Right lobe of liver (tissue), 6 donors: ENCODE results near the gene TMEM147. TPM values are rescaled to one million over a fixed set of nuclear protein-coding genes. Genes with fewer than 3 reads are reported as not detected.

Source experiments
- ATAC-seq, 4 donors: fragments of 200-7000 bp; cut with Tn5 transposase; one replicate each; pipeline ENCODE4 v1.9.1; 2020; ENCODE audit warnings: mild to moderate bottlenecking in 4 of 4, moderate library complexity in 4 of 4
- DNase-seq, 3 donors: peaks; one replicate each; pipeline ENCODE4 v3.0.0-alpha.2; 2020
- H3K27ac ChIP-seq, 3 donors: fragments of 200-600 bp; one replicate each; pipeline ENCODE4 v1.8.0; 2022
- H3K27me3 ChIP-seq, 2 donors: fragments of 200-600 bp; one replicate each; pipeline ENCODE4 v1.8.0; 2022
- H3K36me3 ChIP-seq, 4 donors: fragments of 200-600 bp; sonication (generic) in 1 of 4; one replicate each; pipeline versions ENCODE4 v1.5.1 to v1.8.0; 2017 to 2022; ENCODE audit warnings: control low read depth in 1 of 4
- H3K4me1 ChIP-seq, 4 donors: fragments of 200-600 bp; sonication (generic) in 1 of 4; one replicate each; pipeline versions ENCODE4 v1.5.1 to v1.8.0; 2017 to 2022; ENCODE audit warnings: control low read depth in 1 of 4
- H3K4me3 ChIP-seq, 3 donors: fragments of 200-600 bp; one replicate each; pipeline ENCODE4 v1.8.0; 2022
- H3K9me3 ChIP-seq, 4 donors: fragments of 200-600 bp; sonication (generic) in 1 of 4; one replicate each; pipeline versions ENCODE4 v1.5.1 to v1.8.0; 2017 to 2022; ENCODE audit warnings: control low read depth in 1 of 4
- CTCF ChIP-seq, 4 donors: fragments of 200-600 bp in 3 of 4; fragments of 450-650 bp in 1 of 4; IDR thresholded peaks; one replicate each; pipeline versions ENCODE4 v1.5.1 to v1.8.0; 2016 to 2022; ENCODE audit warnings: antibody characterized with exemption in 4 of 4, mild to moderate bottlenecking in 2 of 4
- POLR2A ChIP-seq: fragments of 450-650 bp; IDR thresholded peaks from one replicate; pipeline ENCODE4 v1.6.1; 2017; ENCODE audit warnings: antibody characterized with exemption, mild to moderate bottlenecking
- WGBS: methylation state at CpG from one replicate; pipeline ENCODE4 v1.1.6; 2018; ENCODE audit warnings: low coverage, low lambda C conversion rate; ENCODE audit not compliant: insufficient coverage; ENCODE audit errors: missing lambda C conversion rate; 5-methylcytosine and 5-hydroxymethylcytosine counted together
- intact Hi-C, 2 donors: fragments of 100-400 bp; cut with DNase I; formaldehyde crosslinking; loops; one replicate each; pipeline versions ENCODE4 v1.11.2 to v1.14.1; 2022
- total RNA-seq, 6 experiments: library from RNA; depleted of rRNA in 2 of 6; stranded (reverse); fragments of >200 nt in 2 of 6; fragmentation: NEBNext Ultra II Directional in 3 of 6; extraction: Animal tissue kit (Norgen Biotek cat#: 25700) in 3 of 6; gene quantifications; one replicate each; pipeline versions ENCODE4 v1.1.0 to v1.2.4, GENCODE V29; 2016 to 2023
- donor health status: DM: no; HTN: yes; CAD: no.
- donor health status: DM: no; HTN: no; CAD: no.
- donor health status: DM: no; HTN: no; CAD: no.
- donor health status: DM: no; HTN: yes; CAD: no.
- donor health status: DM: no; HTN: yes; CAD: no.

TMEM147 gene
- total RNA-seq, 6 experiments from 2014 or later, result 29.4 to 65.7 (median 36.2) TPM

- WGBS, result 46% methylated on average over 3 of the region's 17 CpGs
- intact Hi-C loops, result no loop called here
- H3K4me3 ChIP-seq, result no peak overlapping the region
- no peaks in the 10 kb centered on the region for H3K36me3 ChIP-seq
- no peak for DNase-seq
- TF ChIP-seq CTCF (IDR thresholded peaks at IDR 0.05) (no peak), POLR2A (no peak)
- no peaks in the 10 kb centered on the region for H3K9me3 ChIP-seq
- no peak for ATAC-seq
- no peaks in the 10 kb centered on the region for H3K27me3 ChIP-seq
- no peak overlapping the region for H3K27ac ChIP-seq
- no peaks in the 10 kb centered on the region for H3K4me1 ChIP-seq
Measured at GRCh38 chr19:35562336-35562735, 16.9 kb downstream of the TMEM147 start.

- ATAC-seq (no peak), DNase-seq (no peak)
- Histone ChIP-seq H3K27ac (no peak overlapping the region), H3K4me3 (no peak overlapping the region), H3K36me3 (no peaks in the 10 kb centered on the region), H3K4me1 (no peaks in the 10 kb centered on the region), H3K27me3 (no peaks in the 10 kb centered on the region), H3K9me3 (no peaks in the 10 kb centered on the region)
- intact Hi-C loops, result no loop called here
- 80% methylated on average over 2 of the region's 2 CpGs for WGBS
- TF ChIP-seq CTCF (IDR thresholded peaks at IDR 0.05) (no peak), POLR2A (no peak)
Measured at GRCh38 chr19:35562776-35563175, 17.4 kb downstream of the TMEM147 start.

- ATAC-seq, result peak in 1 of 4 donors; percentile 9
- H3K9me3 ChIP-seq, result no peaks in the 10 kb centered on the region
- TF ChIP-seq CTCF (IDR thresholded peaks at IDR 0.05), result no peak
- TF ChIP-seq POLR2A, result no peak
- DNase-seq, result no peak
- H3K27ac ChIP-seq, result no peak within 1 kb of the TSS
- WGBS, result 56% methylated on average over 6 of the region's 15 CpGs
- H3K4me3 ChIP-seq, result no peak within 1 kb of the TSS
- intact Hi-C loops, result no loop called here
- H3K4me1 ChIP-seq, result no peaks in the 10 kb centered on the region
- no peaks in the 10 kb centered on the region for H3K36me3 ChIP-seq
- no peaks in the 10 kb centered on the region for H3K27me3 ChIP-seq
Measured at GRCh38 chr19:35563207-35563829, 17.9 kb downstream of the TMEM147 start, which contains the start of gene ATP4A. Gene ATP4A, minus strand, starts transcription at chr19:35563658. Its CDS starts 29 bp downstream, at chr19:35563629.

- H3K9me3 ChIP-seq, result no peaks in the 10 kb centered on the region
- H3K4me3 ChIP-seq, result no peak overlapping the region
- intact Hi-C loops, result no loop called here
- 57% methylated on average over 4 of the region's 12 CpGs for WGBS
- no peak for ATAC-seq
- no peaks in the 10 kb centered on the region for H3K27me3 ChIP-seq
- H3K36me3 ChIP-seq, result no peaks in the 10 kb centered on the region
- no peak for TF ChIP-seq POLR2A
- no peak for TF ChIP-seq CTCF (IDR thresholded peaks at IDR 0.05)
- no peaks in the 10 kb centered on the region for H3K4me1 ChIP-seq
- no peak overlapping the region for H3K27ac ChIP-seq
- no peak for DNase-seq
Measured at GRCh38 chr19:35565016-35565856, 19.8 kb downstream of the TMEM147 start.
